Adipose tissue (tissue), 3 donors: ENCODE data around the gene PARD6A. TPM values are rescaled to one million over a fixed set of nuclear protein-coding genes. Genes with fewer than 3 reads are reported as not detected.

Source experiments
- H3K27ac ChIP-seq: one replicate; pipeline ENCODE4 v1.5.1; 2013; ENCODE audit warnings: low read depth, low read length
- WGBS, 3 donors: extraction: QIAGEN DNeasy Blood & Tissue Kit; methylation state at CpG; one replicate each; pipeline ENCODE4 v1.1.7; 2013; 5-methylcytosine and 5-hydroxymethylcytosine counted together
- polyA plus RNA-seq, 3 donors: library from polyadenylated mRNA; stranded (reverse); fragments of 200-250 nt; gene quantifications; one replicate each; pipeline ENCODE4 v1.2.3, GENCODE V29; 2013
- donor health status: healthy with polysubstance abuse.
- donor health status: Bipolar disorder and iron deficiency.
- donor health status: healthy.

The PARD6A gene, protein sequence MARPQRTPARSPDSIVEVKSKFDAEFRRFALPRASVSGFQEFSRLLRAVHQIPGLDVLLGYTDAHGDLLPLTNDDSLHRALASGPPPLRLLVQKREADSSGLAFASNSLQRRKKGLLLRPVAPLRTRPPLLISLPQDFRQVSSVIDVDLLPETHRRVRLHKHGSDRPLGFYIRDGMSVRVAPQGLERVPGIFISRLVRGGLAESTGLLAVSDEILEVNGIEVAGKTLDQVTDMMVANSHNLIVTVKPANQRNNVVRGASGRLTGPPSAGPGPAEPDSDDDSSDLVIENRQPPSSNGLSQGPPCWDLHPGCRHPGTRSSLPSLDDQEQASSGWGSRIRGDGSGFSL
- 10 to 100 TPM in 1 of 3 donors, 1 to 10 TPM in 2; 1.7 to 24.8 (median 3.4) TPM for polyA plus RNA-seq

DNA sequence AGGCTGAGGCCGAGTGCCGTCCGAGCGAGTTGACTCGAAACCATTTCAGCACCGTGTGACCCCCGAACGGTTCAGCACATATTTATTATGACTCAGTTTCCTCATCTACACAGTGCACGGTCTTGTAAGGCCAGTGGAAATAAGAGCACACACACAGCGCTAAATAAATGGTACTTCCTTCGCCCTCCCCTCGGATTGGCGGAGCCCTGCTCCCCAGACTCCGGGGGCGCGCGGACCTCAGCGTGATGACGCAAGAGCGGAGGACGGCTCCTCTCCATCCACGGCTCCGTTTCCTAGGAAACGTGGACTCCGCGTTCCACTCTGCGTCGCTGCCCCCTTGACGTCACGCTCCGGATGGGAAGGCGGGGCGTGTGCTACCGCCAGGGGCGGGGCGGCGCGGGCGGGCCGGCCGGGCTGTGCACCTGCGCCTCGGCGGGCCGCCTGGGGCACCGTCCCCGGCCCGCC, at the start of gene PARD6A:
Gene PARD6A, plus strand, starts transcription at position 397 of the 465 bp plus-strand sequence. CDS start 79 bp downstream, outside the sequence.
- WGBS, 3 donors = 0 to 1% (median 0%) methylated on average over 45 to 48 of the region's 48 CpGs

DNA sequence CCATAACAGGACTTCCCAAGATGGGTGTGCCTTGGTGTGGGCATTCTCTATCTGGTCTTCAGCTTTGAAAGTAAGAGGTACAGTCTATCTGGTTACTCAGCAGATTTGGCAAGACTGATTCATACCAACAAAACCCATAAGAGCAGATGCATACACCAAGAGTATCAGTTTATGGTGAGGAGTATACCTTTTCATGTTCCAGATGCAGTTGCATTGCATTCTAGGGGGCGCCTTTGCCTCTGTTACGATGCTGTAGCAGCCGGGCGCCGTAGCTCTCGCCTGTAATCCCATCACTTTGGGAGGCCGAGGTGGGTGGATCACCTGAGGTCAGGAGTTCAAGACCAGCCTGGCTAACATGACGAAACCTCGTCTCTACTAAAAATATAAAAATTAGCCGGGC, 47.0 kb upstream of the PARD6A start:
- WGBS, 3 donors = 92 to 94% (median 93%) methylated on average over 10 of the region's 10 CpGs
- no peak overlapping the region for H3K27ac ChIP-seq

More for the DNA sequence above, at the start of gene PARD6A:
- H3K27ac ChIP-seq = peak within 1 kb of the TSS; percentile 68

DNA sequence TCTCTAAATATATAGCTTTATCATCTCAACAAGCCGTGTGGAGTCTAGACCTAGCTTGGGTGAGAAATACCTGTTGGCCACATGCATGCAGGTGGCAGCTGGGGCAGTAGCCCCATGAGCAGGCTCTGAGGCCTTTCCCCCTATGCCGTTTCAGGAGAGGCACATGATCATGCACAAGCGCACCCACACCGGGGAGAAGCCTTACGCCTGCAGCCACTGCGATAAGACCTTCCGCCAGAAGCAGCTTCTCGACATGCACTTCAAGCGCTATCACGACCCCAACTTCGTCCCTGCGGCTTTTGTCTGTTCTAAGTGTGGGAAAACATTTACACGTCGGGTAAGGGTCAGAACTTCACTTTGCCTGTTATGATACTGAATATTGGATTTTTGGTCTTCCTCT, 32.5 kb upstream of the PARD6A start:
- no peak overlapping the region for H3K27ac ChIP-seq
- WGBS, 3 donors = 94 to 96% (median 96%) methylated on average over 14 of the region's 14 CpGs

DNA sequence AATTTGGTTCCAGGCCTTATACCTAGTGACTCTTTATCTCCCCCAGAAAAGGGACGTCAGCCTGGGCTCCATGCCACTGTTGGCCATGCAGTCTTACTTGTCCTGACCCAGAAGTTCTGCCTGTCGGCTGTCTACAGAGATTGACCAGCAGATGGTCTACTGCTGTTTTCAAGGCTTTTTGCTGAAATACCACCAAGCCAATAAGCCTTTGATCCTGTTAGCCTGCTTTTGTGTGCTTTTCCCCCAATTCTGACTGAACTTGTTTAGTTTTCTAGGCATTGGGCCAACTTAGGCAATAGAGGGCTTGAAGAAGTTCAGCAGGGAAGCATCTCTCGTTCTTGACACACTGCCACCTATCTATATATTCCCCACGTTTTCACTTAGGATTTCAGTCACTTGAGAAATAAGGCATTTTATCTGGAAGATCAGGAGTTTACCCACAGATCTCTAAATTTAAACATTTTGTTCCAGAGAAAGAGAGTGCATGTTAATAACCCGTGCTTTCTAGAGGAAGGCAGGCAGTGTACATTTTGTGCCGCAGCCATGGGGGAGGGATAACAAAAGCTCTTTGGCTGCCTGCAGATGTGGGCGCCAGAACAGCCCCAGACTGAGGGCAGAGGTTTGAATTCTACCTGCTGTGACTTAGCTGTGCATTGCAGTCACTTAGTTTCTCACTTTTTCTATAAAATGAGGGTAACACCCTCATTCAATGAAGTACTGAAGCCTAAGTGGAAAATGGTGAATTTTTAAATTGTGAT, 28.2 kb upstream of the PARD6A start:
- no peak overlapping the region for H3K27ac ChIP-seq
- 53 to 74% (median 63%) methylated on average over 7 of the region's 7 CpGs for WGBS, 3 donors

DNA sequence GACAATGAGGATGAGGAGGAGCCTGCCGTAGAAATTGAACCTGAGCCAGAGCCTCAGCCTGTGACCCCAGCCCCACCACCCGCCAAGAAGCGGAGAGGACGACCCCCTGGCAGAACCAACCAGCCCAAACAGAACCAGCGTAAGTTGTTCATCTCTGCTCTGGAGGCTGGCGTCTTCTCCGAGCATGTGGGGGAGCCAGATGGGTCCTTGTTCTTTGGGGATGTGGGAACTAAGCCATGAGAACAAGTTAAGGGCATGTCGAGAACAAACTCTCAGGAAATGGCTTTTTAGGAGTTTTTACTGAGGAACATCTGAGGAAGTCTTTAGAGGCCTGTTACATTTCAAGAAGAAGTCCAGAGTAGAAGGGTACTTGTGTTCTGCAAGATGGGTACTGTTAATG, 24.0 kb upstream of the PARD6A start:
- 91 to 93% (median 93%) methylated on average over 8 of the region's 8 CpGs for WGBS, 3 donors
- no peak overlapping the region for H3K27ac ChIP-seq

DNA sequence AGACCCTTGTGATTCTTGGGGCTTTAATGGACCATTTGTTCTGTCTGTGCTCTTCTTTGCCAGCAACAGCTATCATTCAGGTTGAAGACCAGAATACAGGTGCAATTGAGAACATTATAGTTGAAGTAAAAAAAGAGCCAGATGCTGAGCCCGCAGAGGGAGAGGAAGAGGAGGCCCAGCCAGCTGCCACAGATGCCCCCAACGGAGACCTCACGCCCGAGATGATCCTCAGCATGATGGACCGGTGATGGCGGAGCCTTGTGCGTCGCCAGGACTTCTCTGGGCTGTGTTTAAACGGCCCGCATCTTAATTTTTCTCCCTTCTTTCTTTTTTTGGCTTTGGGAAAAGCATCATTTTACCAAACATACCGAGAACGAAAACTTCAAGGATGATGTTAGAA, 23.1 kb upstream of the PARD6A start:
- H3K27ac ChIP-seq = no peak overlapping the region
- 83 to 93% (median 90%) methylated on average over 12 of the region's 12 CpGs for WGBS, 3 donors

DNA sequence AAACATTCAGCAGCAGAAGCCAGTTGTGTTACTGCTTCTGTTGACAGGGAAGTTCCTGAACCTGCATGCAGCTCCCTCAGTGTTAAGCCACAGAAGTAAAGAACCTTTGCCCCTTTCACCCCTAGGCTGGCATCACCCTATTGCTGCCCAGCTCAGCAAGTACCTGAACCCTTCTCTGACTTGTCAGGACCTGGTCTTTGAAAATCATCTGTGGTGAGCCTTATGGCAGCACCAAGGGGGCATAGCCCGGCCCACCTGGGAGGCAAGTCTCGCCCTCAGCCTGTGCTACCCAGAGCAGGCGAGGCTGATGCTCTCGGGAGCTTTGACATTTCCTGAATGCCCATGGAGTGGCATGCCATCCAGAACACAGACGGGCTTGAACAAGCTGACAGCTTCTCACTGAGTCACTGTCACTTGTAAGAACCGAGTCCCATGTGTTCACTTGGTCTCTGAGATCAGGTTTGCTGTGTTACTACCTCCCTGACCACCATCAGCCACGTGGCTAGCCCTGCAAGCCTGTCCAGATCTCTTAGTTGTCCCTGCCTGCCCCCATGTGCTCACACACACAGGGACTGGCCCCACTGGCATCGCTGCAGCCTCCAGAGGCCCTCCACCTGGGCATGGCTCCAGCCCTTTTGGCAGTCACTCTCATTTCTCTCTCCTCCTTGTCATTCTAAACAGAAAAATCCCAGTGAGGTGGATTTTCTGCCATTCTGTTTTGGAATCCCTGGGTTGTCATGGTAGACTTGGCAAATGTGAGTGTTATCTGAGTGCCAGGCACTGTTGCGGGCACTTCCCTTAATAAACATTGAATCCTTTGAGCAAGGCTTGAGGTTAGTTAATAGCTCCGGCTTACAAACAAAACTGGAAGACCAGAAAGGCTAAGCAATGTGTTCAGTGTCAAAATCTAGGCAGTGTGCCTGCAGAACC, 18.7 kb upstream of the PARD6A start:
- H3K27ac ChIP-seq = no peak overlapping the region
- WGBS, 3 donors = 43 to 65% (median 55%) methylated on average over 10 of the region's 10 CpGs

DNA sequence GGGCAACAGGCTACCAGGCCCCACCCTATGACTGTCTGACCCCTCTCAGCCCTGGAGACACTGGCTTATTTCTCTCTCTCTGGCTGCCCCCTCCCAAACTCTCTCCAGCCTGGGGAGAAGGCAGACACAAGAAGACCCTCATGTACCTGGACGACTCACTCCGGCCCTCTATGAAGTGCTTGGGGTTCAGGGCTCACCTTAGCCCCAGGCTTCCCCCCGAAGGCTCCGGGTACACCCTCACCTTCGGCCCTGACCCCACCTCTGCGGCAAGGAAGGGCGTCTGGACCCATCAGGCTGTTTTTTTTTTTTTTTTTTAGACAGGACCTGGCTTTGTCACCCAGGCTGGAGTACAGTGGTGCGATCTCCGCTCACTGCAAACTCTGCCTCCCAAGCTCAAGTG, 16.7 kb upstream of the PARD6A start:
- WGBS, 3 donors = 87 to 97% (median 91%) methylated on average over 9 of the region's 9 CpGs
- no peak overlapping the region for H3K27ac ChIP-seq

DNA sequence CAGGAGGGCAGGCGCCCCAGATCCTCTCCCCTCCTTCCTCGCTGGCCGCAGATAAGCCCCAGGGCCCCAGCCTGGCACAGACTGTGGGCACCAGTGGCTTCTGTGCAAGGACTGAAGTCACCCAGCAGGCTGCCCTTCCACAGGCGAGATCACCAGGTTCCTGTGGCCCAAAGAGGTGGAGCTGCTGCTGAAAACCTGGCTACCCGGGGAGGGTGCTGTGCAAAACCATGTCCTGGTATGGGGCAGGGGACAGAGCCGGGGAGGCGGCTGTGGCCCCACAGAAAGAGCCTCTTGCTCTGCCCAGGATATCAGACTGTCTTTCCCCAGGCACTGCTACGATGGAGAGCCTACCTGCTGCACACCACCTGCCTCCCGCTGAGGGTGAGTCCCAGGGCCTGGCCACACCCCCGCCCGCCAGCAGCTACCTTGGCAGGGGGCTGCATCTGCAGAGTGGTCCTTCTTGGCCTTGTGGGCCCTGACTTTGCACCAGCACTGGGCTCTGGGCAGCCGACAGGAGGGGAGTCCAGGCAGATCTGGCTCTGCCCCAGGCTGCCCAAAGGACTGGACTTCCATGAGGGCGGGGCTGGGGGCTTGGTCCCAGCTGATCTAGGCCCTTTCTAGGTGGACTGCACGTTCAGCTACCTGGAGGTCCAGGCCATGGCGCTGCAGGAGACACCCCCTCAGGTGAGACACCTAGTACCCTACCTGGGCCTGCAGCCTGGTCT, 15.2 kb upstream of the PARD6A start:
- no peak overlapping the region for H3K27ac ChIP-seq
- 74 to 85% (median 81%) methylated on average over 14 to 15 of the region's 15 CpGs for WGBS, 3 donors

DNA sequence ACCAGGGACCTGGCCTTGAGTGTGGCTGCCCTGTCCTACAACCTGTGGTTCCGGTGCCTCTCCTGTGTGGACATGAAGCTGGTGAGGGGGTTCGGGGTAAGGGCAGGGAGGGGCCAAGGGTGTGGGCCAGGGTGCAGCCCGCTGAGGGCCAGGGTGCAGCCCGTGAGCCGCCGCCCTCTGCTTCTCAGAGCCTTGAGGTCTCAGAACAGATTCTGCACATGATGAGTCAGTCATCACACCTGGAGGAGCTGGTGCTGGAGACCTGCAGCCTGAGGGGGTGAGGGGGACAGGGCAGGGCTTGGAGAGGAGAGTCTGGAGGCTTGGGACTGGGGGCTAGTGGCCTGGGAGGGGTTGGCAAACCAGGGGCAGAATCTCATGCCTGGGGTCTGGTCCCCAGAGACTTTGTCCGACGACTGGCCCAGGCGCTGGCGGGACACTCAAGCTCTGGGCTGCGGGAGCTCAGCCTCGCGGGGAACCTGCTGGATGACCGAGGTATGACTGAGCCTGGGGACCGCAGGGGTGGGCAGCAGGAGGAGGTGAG, 13.6 kb upstream of the PARD6A start:
- 70 to 83% (median 74%) methylated on average over 13 to 15 of the region's 15 CpGs for WGBS, 3 donors
- H3K27ac ChIP-seq = no peak overlapping the region

DNA sequence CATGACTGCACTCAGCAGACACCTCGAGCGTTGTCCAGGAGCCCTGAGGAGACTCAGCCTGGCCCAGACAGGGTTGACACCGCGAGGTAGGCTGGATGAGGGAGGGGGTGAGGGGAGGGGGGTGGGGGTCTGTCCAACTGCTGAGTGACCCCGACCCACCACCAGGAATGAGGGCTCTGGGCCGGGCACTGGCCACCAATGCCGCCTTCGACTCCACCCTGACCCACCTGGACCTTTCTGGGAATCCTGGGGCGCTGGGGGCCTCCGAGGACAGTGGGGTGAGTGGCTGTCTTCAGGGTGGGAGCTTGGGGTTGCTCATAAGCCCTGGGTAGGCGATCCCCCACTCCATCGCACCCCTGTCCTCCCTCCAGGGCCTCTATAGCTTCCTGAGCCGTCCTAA, 13.1 kb upstream of the PARD6A start:
- no peak overlapping the region for H3K27ac ChIP-seq
- 65 to 81% (median 76%) methylated on average over 9 to 13 of the region's 13 CpGs for WGBS, 3 donors

DNA sequence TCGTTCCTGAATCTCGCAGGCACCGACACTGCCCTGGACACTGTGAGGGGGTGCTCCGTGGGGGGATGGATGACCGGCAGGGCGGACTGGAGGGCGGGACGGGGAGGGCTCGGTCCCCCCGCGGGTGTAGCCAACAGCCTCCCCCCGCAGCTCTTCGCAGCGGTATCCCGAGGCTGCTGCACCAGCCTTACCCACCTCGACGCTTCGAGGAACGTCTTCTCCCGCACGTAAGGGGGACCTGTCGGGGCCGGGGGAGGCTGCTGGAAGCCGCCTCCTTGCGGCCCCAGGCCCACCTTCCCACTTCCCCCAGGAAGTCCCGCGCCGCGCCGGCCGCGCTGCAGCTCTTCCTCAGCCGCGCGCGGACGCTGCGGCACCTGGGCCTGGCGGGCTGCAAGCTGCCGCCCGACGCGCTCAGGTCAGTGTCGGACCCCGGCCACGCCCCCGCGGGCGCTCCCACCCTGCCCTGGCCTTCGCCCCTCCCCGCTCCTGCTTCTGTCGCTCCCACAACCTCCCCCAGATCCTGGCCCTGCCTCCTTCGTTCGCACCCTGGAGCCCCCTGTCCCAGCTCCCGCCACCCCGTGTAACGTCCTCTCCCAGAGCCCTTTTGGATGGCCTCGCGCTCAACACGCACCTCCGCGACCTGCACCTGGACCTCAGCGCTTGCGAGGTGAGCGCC, 12.5 kb upstream of the PARD6A start:
- no peak overlapping the region for H3K27ac ChIP-seq

DNA sequence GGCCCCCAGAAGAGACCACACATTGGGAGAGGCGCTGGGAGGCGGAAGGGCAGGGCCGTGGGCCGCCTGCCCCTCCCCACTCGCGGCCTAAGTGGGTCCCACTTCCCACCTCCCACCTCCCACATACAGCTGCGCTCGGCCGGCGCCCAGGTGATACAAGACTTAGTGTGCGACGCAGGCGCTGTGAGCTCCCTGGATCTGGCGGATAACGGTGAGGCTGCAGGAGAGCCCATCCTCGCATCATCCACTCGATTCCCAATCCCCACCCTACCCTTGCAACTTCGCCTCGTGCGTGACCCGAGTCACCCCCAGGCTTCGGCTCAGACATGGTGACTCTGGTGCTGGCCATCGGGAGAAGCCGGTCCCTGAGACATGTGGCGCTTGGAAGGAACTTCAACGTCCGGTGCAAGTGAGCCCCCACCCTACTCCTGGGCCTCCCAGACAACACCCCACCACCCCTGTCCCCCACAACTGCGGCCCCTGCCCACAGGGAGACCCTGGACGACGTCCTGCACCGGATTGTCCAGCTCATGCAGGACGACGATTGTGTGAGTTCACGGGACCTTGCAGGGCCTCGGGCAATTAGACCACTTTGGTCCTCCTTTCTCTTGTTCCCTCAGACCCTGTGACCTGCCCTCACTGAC, 11.9 kb upstream of the PARD6A start:
- 52 to 60% (median 56%) methylated on average over 34 to 35 of the region's 35 CpGs for WGBS, 3 donors

More for the DNA sequence above, 12.5 kb upstream of the PARD6A start:
- WGBS, 3 donors = 19 to 46% (median 45%) methylated on average over 53 to 65 of the region's 65 CpGs

DNA sequence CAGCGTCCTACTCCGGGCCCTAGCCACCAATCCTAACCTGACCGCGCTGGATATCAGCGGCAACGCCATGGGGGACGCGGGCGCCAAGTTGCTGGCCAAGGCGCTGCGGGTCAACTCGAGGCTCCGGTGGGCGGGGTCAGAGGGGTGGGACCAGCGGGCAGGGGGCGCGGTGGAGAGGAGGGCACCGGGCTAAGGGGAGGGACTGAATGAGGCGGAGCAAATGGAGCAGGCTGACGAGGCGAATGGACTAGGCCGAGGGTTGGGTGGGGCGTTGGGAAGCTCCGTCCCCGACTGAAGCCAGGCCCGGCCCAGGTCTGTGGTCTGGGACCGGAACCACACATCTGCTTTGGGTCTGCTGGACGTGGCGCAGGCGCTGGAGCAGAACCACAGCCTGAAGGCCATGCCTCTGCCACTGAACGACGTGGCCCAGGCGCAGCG, 11.2 kb upstream of the PARD6A start:
- H3K27ac ChIP-seq = no peak overlapping the region
- 25 to 46% (median 45%) methylated on average over 34 of the region's 34 CpGs for WGBS, 3 donors

More for the DNA sequence above, 11.9 kb upstream of the PARD6A start:
- no peak overlapping the region for H3K27ac ChIP-seq

DNA sequence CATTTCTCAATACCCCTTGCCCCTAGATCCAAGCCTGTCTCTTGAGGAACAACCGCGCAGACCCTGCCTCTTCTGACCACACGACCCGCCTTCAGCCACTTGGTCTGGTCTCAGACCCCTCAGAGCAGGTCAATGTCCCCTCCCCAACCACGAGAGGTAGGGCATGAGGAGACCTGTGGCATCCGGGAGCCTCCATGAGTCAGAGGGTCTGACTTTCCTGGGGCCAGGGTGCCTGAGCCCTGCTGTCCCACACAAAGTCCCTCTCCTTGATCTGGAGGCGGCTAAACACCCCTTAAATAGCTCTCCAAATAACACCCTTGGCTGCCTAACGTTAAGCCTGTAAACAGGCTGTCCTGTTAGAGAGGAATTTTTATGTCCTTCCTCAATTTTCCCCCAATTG, 10.7 kb upstream of the PARD6A start:
- no peak overlapping the region for H3K27ac ChIP-seq
- 67 to 76% (median 76%) methylated on average over 8 of the region's 8 CpGs for WGBS, 3 donors

DNA sequence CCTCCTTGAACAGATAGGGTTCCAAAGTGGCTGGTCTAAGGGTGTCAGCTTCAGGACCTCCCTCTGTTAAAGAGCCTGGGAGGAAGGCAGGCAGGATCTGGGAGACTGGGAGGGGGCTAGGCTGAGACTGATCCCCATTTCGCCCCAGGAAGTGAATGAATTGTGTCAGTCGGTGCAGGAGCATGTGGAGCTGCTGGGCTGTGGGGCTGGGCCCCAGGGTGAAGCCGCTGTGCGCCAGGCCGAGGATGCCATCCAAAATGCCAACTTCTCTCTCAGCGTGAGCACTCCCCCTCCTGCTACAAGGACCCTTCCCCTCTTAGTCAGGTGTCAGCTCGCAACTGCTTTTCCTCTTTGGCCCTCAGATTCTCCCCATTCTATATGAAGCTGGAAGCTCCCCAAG, 9.7 kb upstream of the PARD6A start:
- H3K27ac ChIP-seq = no peak overlapping the region
- 92 to 97% (median 93%) methylated on average over 7 of the region's 7 CpGs for WGBS, 3 donors

DNA sequence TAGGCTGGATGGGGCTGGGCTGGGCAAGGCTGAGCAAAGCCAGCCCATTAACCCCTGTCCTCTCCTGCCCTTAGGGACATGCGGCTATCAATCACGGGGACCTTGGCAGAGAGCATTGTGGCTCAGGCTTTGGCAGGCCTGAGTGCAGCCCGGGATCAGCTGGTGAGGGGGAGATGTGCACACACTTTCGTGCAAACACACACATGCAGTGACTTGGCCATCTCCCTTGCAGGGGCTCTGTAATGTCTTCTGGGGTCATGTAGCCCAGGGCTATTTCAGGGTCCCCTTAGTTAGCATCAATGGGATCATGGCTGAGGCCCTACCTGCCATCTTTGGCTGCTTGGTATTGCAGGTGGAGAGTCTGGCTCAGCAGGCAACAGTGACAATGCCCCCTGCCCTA, 8.9 kb upstream of the PARD6A start:
- WGBS, 3 donors = 83 to 86% (median 86%) methylated on average over 4 of the region's 4 CpGs
- no peak overlapping the region for H3K27ac ChIP-seq
